Epithelial cell of umbilical artery (primary cell): ENCODE measurements around the gene RRP15. TPM values are rescaled to one million over a fixed set of nuclear protein-coding genes. Genes with fewer than 3 reads are reported as not detected.

Experiments used
- total RNA-seq: library from RNA; depleted of rRNA; stranded (reverse); fragments of >200 nt; gene quantifications from 2 replicates; pipeline ENCODE4 v1.2.3, GENCODE V29; 2014

Gene RRP15, protein sequence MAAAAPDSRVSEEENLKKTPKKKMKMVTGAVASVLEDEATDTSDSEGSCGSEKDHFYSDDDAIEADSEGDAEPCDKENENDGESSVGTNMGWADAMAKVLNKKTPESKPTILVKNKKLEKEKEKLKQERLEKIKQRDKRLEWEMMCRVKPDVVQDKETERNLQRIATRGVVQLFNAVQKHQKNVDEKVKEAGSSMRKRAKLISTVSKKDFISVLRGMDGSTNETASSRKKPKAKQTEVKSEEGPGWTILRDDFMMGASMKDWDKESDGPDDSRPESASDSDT
- total RNA-seq: 7.5 and 12.2 TPM in 2 replicates

DNA sequence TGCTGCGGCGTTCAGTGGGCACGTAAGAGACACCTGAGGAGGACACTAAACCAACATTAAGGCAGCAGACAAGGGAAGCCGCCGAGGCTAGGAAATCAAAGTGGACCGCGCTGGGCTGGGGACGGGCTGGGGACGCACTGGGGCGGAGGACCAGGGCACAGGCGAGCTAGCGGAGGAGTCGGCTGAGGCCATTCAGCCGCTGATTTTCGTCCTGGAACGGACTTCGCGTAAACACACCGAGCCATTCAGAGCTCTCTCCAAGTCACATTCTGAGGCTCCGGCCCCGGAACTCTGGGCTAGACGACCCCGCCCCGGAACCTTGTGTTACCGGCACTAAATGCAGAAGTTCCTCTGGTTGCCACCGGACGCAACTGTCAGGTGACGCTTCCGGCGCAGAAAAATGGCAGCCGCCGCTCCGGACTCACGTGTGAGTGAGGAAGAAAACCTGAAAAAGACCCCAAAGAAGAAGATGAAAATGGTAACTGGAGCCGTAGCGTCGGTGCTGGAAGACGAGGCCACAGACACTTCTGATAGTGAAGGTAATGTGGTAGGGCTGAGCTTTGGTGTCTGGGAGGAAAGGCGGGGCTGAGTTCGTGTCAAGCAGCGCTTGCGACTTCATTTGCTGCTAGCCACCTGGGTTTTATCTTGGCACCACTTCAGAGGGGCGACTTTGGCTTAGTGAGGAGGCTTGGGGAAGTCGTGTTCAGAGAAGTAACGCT, at the start of gene RRP15:
Gene RRP15 (plus strand): TSS at position 377 of the 719 bp plus-strand sequence. CDS start 24 bp downstream, at position 401.

DNA sequence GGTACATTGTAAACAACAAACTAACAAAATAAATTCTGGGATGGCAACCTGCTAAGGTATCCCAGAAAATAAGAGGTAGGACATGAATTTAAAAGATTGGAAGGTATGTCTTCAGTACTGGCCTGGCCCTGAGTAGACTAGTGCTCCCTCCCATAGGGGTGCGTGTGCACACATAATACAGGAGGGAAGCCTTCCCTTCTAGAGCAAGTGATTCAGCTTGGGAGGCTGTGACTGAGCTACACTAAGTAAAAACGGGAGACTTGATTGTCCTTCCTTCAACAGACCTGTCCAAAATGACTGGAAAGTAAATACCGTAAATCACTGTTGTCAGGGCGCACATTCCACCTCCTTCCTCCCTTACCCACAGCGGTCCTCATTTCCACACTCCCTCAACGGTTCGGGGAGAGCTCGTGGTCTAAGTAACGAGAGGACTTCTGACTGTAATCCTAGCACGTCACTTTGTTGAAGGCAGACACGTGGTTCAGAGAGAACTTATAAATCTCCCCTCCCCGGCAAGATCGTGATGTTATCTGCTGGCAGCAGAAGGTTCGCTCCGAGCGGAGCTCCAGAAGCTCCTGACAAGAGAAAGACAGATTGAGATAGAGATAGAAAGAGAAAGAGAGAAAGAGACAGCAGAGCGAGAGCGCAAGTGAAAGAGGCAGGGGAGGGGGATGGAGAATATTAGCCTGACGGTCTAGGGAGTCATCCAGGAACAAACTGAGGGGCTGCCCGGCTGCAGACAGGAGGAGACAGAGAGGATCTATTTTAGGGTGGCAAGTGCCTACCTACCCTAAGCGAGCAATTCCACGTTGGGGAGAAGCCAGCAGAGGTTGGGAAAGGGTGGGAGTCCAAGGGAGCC, 60.0 kb downstream of the RRP15 start, which contains the start of gene TGFB2:
Gene TGFB2 (plus strand): TSS at position 523 of the 859 bp plus-strand sequence. CDS start 1,366 bp downstream, outside the sequence.

Other genes starting within 250 kb of the RRP15 start
- gene TGFB2, start 60.0 kb downstream of the RRP15 start, total RNA-seq: 6.8 and 25.4 TPM in 2 replicates